Endothelial cell (in vitro differentiated cells): ENCODE results near the gene CHCHD5. TPM values are rescaled to one million over a fixed set of nuclear protein-coding genes. Genes with fewer than 3 reads are reported as not detected.

Experiments
- DNase-seq: peaks from one replicate; pipeline ENCODE4 v3.0.0; 2021; ENCODE audit warnings: low spot score
- H3K27ac Mint-ChIP-seq: one replicate; pipeline ENCODE4 v1.8.0; 2021; ENCODE audit warnings: mixed read lengths, inconsistent platforms; ENCODE audit not compliant: unreplicated experiment
- H3K27me3 Mint-ChIP-seq: one replicate; pipeline ENCODE4 v1.8.0; 2021; ENCODE audit warnings: mild to moderate bottlenecking, moderate library complexity, mixed read lengths, inconsistent platforms; ENCODE audit not compliant: unreplicated experiment
- H3K36me3 Mint-ChIP-seq: one replicate; pipeline ENCODE4 v1.8.0; 2021; ENCODE audit warnings: mild to moderate bottlenecking, low read depth, mixed read lengths, inconsistent platforms; ENCODE audit not compliant: unreplicated experiment
- H3K4me1 Mint-ChIP-seq: one replicate; pipeline ENCODE4 v1.8.0; 2021; ENCODE audit warnings: mild to moderate bottlenecking, mixed read lengths, inconsistent platforms; ENCODE audit not compliant: unreplicated experiment
- H3K4me3 Mint-ChIP-seq: one replicate; pipeline ENCODE4 v1.8.0; 2021; ENCODE audit warnings: mild to moderate bottlenecking, mixed read lengths, inconsistent platforms; ENCODE audit not compliant: unreplicated experiment
- H3K9me3 Mint-ChIP-seq: one replicate; pipeline ENCODE4 v1.8.0; 2021; ENCODE audit warnings: mixed read lengths, inconsistent platforms; ENCODE audit not compliant: unreplicated experiment
- total RNA-seq: library from RNA; stranded (reverse); fragmentation: NEBNext Ultra II Directional; extraction: Animal tissue kit (Norgen Biotek cat#: 25700); gene quantifications from one replicate; pipeline ENCODE4 v1.2.1, GENCODE V29; 2021; ENCODE audit not compliant: unreplicated experiment
- TF ChIP-seq, protein P1 (sequence below): fragments of 200-600 bp; sonication (generic); IDR thresholded peaks from one replicate; pipeline ENCODE4 v1.5.0; 2021; ENCODE audit warnings: antibody characterized with exemption; ENCODE audit not compliant: unreplicated experiment

Gene CHCHD5
- total RNA-seq, 1 donor from 2014 or later, result 27.4 TPM

DNA sequence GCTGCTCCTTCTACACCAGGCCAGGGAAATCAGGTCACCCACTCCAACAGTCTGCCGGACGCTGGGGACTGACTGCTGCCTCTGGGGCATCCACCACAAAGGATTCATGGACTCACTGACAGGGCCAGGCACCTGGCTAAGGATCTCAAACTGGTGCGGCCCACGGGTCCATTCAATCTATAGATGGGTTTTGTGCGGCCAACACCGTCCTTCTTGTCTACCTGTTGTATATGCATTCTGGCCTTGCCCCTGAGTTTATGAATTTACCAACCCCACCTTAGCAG, 50.4 kb downstream of the CHCHD5 start:
- H3K27ac Mint-ChIP-seq, result no peak overlapping the region
- H3K36me3 Mint-ChIP-seq, result no peaks in the 10 kb centered on the region
- H3K4me3 Mint-ChIP-seq, result no peak overlapping the region
- TF ChIP-seq, protein P1, sequence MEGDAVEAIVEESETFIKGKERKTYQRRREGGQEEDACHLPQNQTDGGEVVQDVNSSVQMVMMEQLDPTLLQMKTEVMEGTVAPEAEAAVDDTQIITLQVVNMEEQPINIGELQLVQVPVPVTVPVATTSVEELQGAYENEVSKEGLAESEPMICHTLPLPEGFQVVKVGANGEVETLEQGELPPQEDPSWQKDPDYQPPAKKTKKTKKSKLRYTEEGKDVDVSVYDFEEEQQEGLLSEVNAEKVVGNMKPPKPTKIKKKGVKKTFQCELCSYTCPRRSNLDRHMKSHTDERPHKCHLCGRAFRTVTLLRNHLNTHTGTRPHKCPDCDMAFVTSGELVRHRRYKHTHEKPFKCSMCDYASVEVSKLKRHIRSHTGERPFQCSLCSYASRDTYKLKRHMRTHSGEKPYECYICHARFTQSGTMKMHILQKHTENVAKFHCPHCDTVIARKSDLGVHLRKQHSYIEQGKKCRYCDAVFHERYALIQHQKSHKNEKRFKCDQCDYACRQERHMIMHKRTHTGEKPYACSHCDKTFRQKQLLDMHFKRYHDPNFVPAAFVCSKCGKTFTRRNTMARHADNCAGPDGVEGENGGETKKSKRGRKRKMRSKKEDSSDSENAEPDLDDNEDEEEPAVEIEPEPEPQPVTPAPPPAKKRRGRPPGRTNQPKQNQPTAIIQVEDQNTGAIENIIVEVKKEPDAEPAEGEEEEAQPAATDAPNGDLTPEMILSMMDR, result no peak
- DNase-seq, result no peak
- peaks cover 9% of the 10 kb centered on the region for H3K27me3 Mint-ChIP-seq
- peaks cover 30% of the 10 kb centered on the region for H3K4me1 Mint-ChIP-seq
- H3K9me3 Mint-ChIP-seq, result no peaks in the 10 kb centered on the region

DNA sequence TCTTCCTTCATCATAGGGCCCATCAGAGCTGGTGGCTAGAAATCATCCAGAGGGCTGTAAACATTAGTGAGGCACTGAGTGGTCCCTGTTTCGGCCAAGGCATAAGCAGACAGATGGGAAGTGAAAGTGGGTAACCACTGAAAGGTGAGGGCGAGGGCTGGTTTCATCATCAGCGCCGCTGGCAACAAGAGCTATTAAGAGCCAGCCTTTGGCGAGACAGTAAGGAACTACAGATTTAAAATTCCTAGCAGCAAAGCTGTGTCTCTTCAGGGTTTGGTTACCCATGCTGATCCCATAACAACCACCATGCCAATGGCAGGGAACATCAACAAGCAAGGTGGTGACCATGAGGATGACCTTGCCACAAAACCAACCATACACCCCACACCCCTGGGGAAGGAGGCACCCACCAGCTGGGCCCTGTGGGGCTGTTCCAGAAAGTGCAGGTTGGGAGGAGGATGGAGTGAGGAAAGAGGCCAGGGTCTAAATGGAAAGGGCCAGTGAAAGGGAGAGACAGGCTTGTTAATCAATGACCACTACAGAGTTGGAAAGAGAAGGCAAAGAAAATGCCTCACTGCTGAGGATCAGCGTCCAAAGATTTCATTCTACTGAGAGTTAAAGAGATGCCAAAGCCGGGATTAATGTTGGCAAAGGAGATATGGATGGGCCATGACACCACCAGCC, 52.3 kb downstream of the CHCHD5 start:
- Mint-ChIP-seq H3K27me3 (peaks cover 6% of the 10 kb centered on the region), H3K27ac (no peak overlapping the region), H3K9me3 (no peaks in the 10 kb centered on the region), H3K4me1 (peaks cover 26% of the 10 kb centered on the region), H3K4me3 (no peak overlapping the region), H3K36me3 (no peaks in the 10 kb centered on the region)
- TF ChIP-seq, protein P1, result no peak
- no peak for DNase-seq

GRCh38 chr2:112637289-112637660, 52.9 kb downstream of the CHCHD5 start:
- TF ChIP-seq, protein P1, result no peak
- Mint-ChIP-seq H3K4me1 (peaks cover 25% of the 10 kb centered on the region), H3K36me3 (no peaks in the 10 kb centered on the region), H3K9me3 (no peaks in the 10 kb centered on the region), H3K27me3 (peaks cover 6% of the 10 kb centered on the region), H3K4me3 (no peak overlapping the region), H3K27ac (no peak overlapping the region)
- DNase-seq, result no peak

Other genes with a start within 250 kb of the CHCHD5 start
- gene RGPD8, start 151.0 kb upstream of the CHCHD5 start, total RNA-seq, result 11.8 TPM
- gene TTL, start 102.5 kb upstream of the CHCHD5 start, total RNA-seq, result 89.9 TPM
- gene POLR1B, start 42.1 kb upstream of the CHCHD5 start, total RNA-seq, result 22.1 TPM
- 255 TPM for gene SLC20A1, start 61.3 kb downstream of the CHCHD5 start, total RNA-seq
- gene NT5DC4, start 136.4 kb downstream of the CHCHD5 start, total RNA-seq, result not detected
- gene CKAP2L, start 180.0 kb downstream of the CHCHD5 start, total RNA-seq, result 5.5 TPM
- 0.26 TPM for gene IL1A, start 199.9 kb downstream of the CHCHD5 start, total RNA-seq